A673 (cell line): ENCODE data around the gene SEZ6L. TPM values are rescaled to one million over a fixed set of nuclear protein-coding genes. Genes with fewer than 3 reads are reported as not detected.

Experiments used
- BruUV-seq: library from RNA; stranded (reverse); fragments of 400-500 nt; replicated peaks from 2 replicates; lab custom pipeline; 2021; lab: Mats Ljungman, UMichigan
- CTCF ChIA-PET: fragments of 300-600 bp; sonication (Branson Sonifier 250); formaldehyde crosslinking; loops from one replicate; lab custom pipeline; 2022; ENCODE audit warnings: antibody characterized with exemption; lab: Charles Lee
- POLR2A ChIA-PET: fragments of 300-600 bp; sonication (Branson Sonifier 250); formaldehyde crosslinking; loops from one replicate; lab custom pipeline; 2022; ENCODE audit warnings: antibody characterized with exemption; ENCODE audit not compliant: low non-redundant PET; lab: Charles Lee
- DNase-seq: peaks from one replicate; pipeline ENCODE4 v3.0.0-alpha.2; 2015; ENCODE audit warnings: low spot score
- H3K27ac ChIP-seq: fragments of 200-600 bp; sonication (generic); 2 replicates; pipeline ENCODE4 v1.5.1; 2016; ENCODE audit warnings: mixed run types, low read depth, mild to moderate bottlenecking, mixed read lengths, antibody characterized with exemption, low read length; ENCODE audit not compliant: poor library complexity, severe bottlenecking
- H3K27me3 ChIP-seq: fragments of 200-600 bp; sonication (generic); replicated peaks from 2 replicates; pipeline ENCODE4 v1.6.1; 2017; ENCODE audit warnings: mixed run types, low read depth, mild to moderate bottlenecking, mixed read lengths, antibody characterized with exemption, low read length; ENCODE audit not compliant: insufficient read depth, poor library complexity
- H3K36me3 ChIP-seq: fragments of 200-600 bp; sonication (generic); 2 replicates; pipeline ENCODE4 v1.6.1; 2016; ENCODE audit warnings: mixed run types, mild to moderate bottlenecking, mixed read lengths, antibody characterized with exemption, low read length; ENCODE audit not compliant: insufficient read depth, poor library complexity, severe bottlenecking
- H3K4me1 ChIP-seq: fragments of 200-600 bp; sonication (generic); 2 replicates; pipeline ENCODE4 v1.6.1; 2017; ENCODE audit warnings: mixed run types, mild to moderate bottlenecking, mixed read lengths, antibody characterized with exemption, low read length; ENCODE audit not compliant: insufficient read depth, poor library complexity, severe bottlenecking
- H3K4me3 ChIP-seq: fragments of 200-600 bp; sonication (generic); 2 replicates; pipeline ENCODE4 v1.5.1; 2016; ENCODE audit warnings: low read depth, mixed run types, mild to moderate bottlenecking, mixed read lengths, low read length; ENCODE audit not compliant: poor library complexity, severe bottlenecking
- H3K9me3 ChIP-seq: fragments of 200-600 bp; sonication (generic); 2 replicates; pipeline ENCODE4 v1.6.1; 2016; ENCODE audit warnings: mixed run types, low read depth, mild to moderate bottlenecking, mixed read lengths, antibody characterized with exemption, low read length; ENCODE audit not compliant: poor library complexity, severe bottlenecking
- CTCF ChIP-seq: fragments of 300-800, 200-600 bp; sonication (generic); conservative IDR thresholded peaks from 2 replicates; pipeline ENCODE4 v1.5.1; 2017; ENCODE audit warnings: low read depth, mild to moderate bottlenecking, antibody characterized with exemption, low read length, moderate library complexity, mixed read lengths
- EZH2 ChIP-seq: fragments of 200-600 bp; sonication (generic); IDR thresholded peaks from 2 replicates; pipeline ENCODE4 v1.6.1; 2017; ENCODE audit warnings: borderline replicate concordance, low read depth, mild to moderate bottlenecking, mixed read lengths, antibody characterized with exemption, low read length; ENCODE audit not compliant: poor library complexity, severe bottlenecking
- intact Hi-C: fragments of 100-400 bp; cut with micrococcal nuclease; formaldehyde crosslinking; loops from one replicate; pipeline ENCODE4 v1.10.0; 2022; ENCODE audit not compliant: unreplicated experiment
- total RNA-seq: library from RNA; stranded (reverse); gene quantifications from 2 replicates; pipeline ENCODE4 v1.2.3, GENCODE V29; 2021

Gene SEZ6L
- total RNA-seq, 1 experiment from 2014 or later = 6.3 TPM

- Histone ChIP-seq H3K36me3 (no peaks in the 10 kb centered on the region), H3K4me1 (no peaks in the 10 kb centered on the region), H3K27ac (no peak overlapping the region), H3K4me3 (no peak overlapping the region), H3K27me3 (peaks cover 22% of the 10 kb centered on the region), H3K9me3 (no peaks in the 10 kb centered on the region)
- no peak for DNase-seq
- intact Hi-C loops = no loop called here
- ChIA-PET POLR2A (no interaction called here), CTCF (no interaction called here)
- TF ChIP-seq CTCF (no peak), EZH2 (no peak)
- BruUV-seq = no TSS peak
Measured at GRCh38 chr22:26273011-26273675, 103.9 kb downstream of the SEZ6L start.

- H3K36me3 ChIP-seq = no peaks in the 10 kb centered on the region
- ChIA-PET CTCF (no interaction called here), POLR2A (no interaction called here)
- H3K27ac ChIP-seq = no peak overlapping the region
- H3K9me3 ChIP-seq = no peaks in the 10 kb centered on the region
- intact Hi-C loops = no loop called here
- no peak overlapping the region for H3K4me3 ChIP-seq
- BruUV-seq = no TSS peak
- DNase-seq = peak; percentile 9
- H3K4me1 ChIP-seq = no peaks in the 10 kb centered on the region
- H3K27me3 ChIP-seq = peaks cover 36% of the 10 kb centered on the region
- TF ChIP-seq CTCF (no peak), EZH2 (no peak)
Measured at GRCh38 chr22:26276529-26277160, 107.4 kb downstream of the SEZ6L start.

- Histone ChIP-seq H3K9me3 (no peaks in the 10 kb centered on the region), H3K27ac (no peak overlapping the region), H3K27me3 (peaks cover 41% of the 10 kb centered on the region), H3K4me1 (no peaks in the 10 kb centered on the region), H3K36me3 (no peaks in the 10 kb centered on the region), H3K4me3 (no peak overlapping the region)
- intact Hi-C loops = no loop called here
- no TSS peak for BruUV-seq
- CTCF ChIA-PET = no interaction called here
- TF ChIP-seq EZH2 (no peak), CTCF (no peak)
- POLR2A ChIA-PET = no interaction called here
- DNase-seq = no peak
Measured at GRCh38 chr22:26281941-26282340, 112.7 kb downstream of the SEZ6L start.
